Right lobe of liver (tissue), 4 donors: ENCODE measurements around the gene CCDC9.

ENCODE experiments used
- CTCF ChIP-seq, 4 donors: fragments of 200-600 bp in 3 of 4; fragments of 450-650 bp in 1 of 4; IDR thresholded peaks; one replicate each; pipeline versions ENCODE4 v1.5.1 to v1.8.0; 2016 to 2022; ENCODE audit warnings: antibody characterized with exemption in 4 of 4, mild to moderate bottlenecking in 2 of 4
- POLR2A ChIP-seq: fragments of 450-650 bp; IDR thresholded peaks from one replicate; pipeline ENCODE4 v1.6.1; 2017; ENCODE audit warnings: antibody characterized with exemption, mild to moderate bottlenecking
- donor health status: DM: no; HTN: no; CAD: no.
- donor health status: DM: no; HTN: no; CAD: no.
- donor health status: DM: no; HTN: yes; CAD: no.

GRCh38 chr19:47283405-47284059 is 27.2 kb downstream of the CCDC9 start:
- TF ChIP-seq CTCF (IDR thresholded peaks at IDR 0.05) (no peak), POLR2A (no peak)
